Measurements from ENCODE around the gene PLEKHJ1.
A peak's percentile ranks its signal among the peaks of the same experiment; 100 is the strongest.

Gene PLEKHJ1

DNA sequence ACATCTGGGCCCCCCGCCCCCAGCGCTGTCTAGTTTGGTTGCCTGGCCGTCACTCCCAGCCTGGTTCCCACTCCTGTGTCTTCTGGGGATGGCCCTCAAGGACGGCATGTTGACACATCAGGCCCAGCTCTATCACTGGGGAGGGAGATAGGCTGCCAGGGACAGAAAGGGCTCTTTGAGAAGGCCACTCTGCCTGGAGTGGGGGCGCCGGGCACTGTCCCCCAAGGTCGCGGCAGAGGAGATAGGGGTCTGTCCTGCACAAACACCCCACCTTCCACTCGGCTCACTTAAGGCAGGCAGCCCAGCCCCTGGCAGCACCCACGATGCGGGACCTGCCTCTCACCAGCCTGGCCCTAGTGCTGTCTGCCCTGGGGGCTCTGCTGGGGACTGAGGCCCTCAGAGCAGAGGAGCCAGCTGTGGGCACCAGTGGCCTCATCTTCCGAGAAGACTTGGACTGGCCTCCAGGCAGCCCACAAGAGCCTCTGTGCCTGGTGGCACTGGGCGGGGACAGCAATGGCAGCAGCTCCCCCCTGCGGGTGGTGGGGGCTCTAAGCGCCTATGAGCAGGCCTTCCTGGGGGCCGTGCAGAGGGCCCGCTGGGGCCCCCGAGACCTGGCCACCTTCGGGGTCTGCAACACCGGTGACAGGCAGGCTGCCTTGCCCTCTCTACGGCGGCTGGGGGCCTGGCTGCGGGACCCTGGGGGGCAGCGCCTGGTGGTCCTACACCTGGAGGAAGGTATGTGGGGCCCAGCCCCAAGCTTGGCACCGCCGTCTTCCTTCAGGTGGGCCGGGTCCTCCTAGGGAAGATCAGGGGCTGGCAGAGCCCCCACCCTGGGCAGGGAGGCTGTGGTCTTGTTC is 13.1 kb upstream of the PLEKHJ1 start, which contains the start of gene AMH:
Gene AMH, plus strand, starts transcription at position 314 of the 857 bp plus-strand sequence. Its CDS starts 10 bp downstream, at position 324.
- no peak for DNase-seq

DNA sequence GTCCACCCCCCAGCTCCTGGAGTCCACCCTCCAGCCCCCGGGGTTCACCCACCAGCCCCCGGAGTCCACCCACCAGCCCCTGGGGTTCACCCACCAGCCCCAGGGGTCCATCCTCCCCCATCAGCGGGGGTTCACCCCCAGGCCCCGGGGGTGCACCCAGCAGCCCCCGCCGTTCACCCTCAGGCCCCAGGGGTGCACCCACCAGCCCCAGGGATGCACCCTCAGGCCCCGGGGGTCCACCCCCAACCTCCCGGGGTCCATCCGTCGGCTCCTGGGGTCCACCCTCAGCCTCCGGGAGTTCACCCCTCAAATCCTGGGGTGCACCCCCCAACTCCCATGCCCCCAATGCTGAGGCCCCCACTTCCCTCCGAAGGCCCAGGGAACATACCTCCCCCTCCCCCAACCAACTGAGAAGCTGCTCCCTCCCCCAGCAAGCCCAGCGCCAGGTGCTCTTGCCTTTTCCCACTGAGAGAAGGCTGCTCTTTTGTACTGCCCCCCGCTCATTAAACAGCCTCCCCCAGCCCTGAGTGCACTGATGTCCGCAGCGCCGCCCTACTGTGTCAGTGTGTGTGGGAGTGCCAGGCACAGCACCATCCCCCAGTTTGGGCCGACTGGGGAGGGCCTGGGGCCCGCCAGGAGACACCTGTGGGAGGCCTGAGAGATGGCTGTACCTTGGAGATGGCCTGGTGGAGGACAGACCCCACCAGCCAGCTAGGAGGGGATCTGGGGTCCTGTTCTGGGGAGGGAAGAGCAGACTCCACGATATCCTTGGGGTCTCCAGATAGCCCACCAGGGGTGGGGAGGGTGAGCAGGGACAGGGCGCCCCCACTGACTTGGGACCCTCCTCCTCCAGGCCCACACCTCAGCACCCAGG is 12.2 kb upstream of the PLEKHJ1 start:
- DNase-seq: no peak

DNA sequence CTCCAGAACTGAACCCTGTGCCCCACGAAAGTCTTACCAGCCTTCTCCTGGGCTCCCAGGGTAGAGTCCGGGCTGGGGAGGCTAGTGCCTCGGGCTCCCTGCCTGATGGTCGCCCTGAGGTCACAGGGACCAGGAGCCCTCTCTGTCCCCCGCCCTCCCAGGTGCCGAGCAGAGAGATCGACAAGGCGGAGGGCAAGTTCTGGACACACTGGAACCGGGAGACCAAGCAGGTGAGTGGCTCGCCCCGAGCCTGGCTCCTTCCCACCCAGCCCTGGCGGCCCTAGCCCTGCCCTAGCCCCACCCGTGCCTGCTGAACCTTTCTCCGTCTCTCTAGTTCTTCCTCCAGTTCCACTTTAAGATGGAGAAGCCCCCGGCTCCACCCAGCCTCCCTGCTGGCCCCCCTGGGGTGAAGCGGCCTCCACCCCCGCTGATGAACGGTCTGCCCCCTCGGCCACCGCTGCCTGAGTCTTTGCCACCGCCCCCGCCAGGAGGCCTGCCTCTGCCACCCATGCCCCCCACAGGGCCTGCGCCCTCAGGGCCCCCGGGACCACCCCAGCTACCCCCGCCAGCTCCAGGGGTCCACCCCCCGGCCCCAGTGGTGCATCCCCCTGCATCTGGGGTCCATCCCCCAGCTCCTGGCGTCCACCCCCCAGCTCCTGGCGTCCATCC is 11.4 kb upstream of the PLEKHJ1 start:
- no peak for DNase-seq

DNA sequence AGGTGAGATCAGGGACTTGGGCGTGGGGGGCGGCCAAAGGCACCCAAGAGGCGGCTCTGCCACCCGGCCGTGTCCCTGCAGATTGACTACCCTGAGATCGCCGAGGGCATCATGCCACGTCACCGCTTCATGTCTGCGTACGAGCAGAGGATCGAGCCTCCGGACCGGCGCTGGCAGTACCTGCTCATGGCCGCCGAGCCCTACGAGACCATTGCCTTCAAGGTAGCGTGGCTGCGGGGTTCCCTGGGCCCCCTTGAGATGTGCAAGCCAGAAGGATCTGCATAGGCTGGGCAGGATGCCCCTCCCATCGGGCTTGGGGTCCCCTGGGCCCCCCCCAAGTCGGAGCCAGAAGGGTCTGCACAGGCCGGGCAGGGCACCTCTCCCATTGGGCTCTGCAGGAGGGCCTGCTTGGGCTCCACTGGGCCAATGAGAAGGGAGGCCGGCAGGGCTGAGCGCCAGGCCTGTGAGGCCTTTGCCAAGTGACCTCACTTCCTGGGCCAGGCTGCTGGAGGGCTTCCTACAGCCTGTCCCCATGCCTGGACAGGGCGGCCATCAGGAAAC is 10.8 kb upstream of the PLEKHJ1 start:
- DNase-seq: no peak

DNA sequence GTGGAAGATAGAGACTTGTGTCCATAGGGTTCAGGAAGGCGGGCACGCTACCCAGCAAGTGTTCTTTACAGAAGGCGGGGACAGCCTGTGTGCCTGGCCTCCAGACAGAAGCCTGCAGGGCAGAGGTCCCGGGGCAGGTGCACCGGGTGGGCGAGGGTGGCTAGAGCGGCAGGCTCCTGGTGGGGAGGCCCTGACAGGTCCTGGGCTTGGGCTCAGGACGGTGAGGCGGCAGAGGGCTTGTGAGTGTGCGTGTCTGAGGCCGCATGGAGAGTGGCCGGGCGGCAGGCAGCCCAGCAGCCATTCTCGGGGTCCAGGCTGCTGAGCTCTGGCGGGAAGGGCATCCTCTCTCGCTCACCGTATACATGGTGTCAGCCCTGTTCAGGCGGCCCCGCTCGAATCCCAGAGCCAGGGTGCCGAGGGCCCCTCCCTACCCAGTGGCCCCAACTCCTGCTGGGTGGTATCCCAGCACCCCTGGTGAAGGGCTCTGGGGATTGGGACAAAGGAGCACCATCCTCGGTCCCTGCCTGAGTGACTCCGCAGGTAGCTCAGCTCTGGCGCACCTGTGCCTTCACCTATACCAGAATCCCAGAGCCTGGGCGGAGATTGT is 10.0 kb upstream of the PLEKHJ1 start:
- DNase-seq: no peak

DNA sequence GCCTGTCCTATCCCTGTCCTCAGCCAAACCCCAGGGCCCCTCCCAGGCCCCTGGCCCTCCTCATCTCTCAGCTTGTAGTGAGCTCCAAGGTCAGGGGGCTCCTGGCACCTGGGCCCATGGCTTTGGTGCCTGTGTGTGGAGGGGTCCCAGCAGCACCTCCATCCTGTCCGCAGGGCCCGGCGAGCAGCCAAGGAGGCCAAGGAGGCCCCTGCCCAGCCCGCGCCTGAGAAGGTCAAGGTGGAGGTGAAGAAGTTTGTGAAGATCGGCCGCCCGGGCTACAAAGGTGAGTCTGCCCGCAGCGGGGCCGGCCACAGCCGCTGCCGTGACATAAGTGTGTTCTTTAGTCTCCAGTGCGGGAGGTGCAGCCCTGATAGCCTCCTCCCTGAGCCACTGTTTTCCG is 9.1 kb upstream of the PLEKHJ1 start:
- no peak for DNase-seq

DNA sequence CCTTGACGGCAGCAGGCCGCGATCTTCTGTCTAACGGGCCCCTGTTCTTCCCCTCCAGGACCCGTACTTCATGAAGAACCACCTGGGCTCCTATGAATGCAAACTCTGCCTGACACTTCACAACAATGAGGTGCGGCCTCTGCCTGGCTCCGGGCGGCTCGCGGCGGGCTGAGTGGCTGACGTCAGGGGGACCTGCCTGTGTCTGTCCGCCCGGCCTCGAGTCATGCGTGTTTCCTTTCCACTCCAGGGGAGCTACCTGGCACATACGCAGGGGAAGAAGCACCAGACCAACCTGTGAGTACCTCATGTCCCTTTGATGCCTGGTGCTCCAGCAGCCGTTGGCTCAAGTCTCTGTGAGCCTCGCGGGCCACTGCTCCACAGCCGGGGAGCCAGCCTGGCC is 8.4 kb upstream of the PLEKHJ1 start:
- no peak for DNase-seq

DNA sequence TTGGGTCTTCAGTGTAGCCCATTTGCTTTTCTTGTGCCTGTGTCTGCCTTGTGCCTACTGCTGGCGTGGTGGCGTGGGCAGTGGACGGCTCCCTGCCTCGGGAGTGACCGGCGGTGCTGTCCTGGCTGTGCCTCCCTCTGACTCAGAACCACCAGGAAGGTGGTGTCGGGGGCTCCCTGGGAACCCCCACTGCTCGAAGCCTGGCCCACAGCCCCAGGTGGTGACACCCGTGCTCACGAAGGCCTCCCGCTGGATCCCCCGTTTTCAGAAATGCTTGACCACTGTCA is 7.9 kb upstream of the PLEKHJ1 start:
- DNase-seq: no peak

DNA sequence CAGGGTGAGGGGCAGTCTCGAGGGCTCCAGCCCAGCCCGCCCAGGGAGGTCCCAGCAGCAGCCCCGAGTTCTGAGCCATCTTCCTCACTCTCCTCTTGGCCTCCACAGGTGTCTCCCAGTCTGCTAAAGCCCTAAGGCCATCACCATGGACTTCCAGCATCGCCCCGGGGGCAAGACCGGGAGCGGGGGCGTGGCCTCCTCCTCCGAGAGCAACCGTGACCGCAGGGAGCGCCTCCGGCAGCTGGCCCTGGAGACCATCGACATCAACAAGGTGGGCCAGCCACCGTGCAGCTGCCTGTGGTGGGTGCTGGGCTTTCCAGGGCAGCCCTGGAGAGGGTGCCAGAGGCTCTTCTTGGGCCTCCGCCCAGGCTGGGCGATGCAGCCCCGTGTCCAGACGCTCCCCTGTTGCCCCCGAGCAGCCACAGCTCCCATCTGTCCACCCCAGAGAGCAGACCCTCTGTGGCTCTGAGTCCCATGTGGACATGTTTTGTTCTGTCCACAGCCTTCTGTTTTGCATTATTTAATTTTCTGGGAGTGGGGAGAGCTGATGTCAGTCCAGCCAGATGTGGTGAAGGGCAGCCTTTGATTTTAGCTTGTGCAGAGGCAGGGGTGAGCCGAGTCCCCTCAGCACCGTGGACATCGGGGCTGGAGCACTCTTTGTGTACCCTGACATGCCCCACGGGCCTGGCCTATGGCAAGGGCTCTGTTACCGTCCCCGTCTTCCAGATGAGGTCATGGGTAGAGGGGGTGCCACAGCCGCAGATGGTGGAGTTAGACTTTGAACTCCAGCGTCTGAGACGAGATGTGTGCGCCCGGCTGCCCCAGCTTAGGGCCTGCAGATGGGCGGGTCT is 7.4 kb upstream of the PLEKHJ1 start:
- no peak for DNase-seq

DNA sequence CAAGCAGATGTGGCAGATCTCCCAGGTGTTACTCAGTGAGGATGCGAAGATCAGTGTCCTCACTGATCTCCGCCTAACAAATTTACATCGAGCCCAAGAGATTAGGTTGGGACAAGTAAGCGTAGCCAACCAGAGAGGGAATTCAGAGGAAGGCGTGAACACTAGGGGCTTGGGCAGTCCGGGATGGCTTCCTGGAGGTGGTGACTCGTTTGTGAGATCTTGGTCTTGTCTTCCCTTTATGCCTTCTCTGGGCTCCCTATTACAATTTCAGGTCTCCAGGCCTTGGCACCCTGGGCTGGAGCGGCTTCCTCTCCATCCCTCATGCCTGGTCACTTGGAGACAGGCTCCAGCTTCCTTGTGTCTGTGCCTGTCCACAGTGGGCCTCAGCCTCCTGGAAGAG is 6.7 kb upstream of the PLEKHJ1 start:
- no peak for DNase-seq

DNA sequence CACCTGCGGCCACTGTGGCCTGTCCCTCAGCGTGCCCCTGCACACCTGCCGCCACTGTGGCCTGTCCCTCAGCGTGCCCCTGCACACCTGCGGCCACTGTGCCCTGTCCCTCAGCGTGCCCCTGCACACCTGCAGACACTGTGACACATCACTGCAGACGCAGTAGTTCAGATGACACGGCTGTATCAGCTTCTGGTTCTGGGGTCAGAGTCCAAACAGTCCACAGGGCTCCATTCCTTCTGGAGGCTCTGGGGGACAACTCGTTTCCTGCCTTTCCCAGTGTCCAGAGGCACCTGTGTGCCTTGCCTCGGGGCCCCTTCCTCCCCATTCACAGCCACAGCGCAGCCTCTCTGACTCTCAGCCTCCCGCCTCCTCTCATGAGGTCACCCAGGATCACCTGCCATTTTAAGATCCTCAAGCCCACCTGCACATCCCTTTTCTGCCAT is 6.0 kb upstream of the PLEKHJ1 start:
- DNase-seq: no peak

DNA sequence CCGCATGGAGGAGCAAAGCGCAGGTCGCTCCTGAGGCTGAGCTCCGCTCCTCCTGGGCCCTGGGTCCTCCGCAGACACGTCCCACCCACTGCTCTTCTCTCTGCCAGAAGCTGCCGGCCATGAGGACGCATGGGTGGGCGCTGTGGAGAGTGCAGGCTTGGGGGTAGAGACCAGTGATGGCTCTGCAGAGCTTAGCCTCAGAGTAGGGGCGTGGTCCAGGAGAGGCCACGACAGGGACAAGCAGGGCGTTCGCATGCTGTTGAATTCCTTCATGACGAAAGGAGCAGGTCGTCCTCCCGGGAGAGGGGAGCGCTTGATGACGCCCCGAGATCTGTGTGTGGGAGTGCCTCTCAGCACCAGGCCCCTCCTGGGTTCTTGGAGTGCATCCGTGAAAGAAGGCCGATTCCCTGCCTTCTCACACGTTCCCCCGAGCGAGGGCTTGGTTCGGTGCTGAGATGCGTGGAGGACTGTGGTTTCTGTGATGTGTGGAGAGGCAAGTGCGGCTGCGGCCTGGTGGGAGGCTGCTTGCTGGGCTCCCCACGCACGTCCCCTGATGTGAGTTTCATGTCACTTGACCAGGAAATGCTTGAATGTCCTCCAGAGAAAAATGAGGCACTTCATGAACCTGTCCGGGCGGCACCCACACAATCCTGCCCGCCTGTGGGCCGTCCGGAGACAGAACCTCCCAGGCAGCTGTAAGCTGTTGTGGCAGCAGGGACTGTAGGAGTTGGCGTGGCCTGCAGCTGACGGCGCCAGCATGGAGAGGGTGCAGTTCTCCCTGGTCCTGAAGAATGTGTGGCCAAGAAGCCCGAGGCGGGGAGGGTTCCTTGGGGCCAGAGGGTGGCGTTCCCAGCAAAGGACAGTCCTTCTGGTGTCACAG is 5.0 kb upstream of the PLEKHJ1 start:
- DNase-seq: no peak

DNA sequence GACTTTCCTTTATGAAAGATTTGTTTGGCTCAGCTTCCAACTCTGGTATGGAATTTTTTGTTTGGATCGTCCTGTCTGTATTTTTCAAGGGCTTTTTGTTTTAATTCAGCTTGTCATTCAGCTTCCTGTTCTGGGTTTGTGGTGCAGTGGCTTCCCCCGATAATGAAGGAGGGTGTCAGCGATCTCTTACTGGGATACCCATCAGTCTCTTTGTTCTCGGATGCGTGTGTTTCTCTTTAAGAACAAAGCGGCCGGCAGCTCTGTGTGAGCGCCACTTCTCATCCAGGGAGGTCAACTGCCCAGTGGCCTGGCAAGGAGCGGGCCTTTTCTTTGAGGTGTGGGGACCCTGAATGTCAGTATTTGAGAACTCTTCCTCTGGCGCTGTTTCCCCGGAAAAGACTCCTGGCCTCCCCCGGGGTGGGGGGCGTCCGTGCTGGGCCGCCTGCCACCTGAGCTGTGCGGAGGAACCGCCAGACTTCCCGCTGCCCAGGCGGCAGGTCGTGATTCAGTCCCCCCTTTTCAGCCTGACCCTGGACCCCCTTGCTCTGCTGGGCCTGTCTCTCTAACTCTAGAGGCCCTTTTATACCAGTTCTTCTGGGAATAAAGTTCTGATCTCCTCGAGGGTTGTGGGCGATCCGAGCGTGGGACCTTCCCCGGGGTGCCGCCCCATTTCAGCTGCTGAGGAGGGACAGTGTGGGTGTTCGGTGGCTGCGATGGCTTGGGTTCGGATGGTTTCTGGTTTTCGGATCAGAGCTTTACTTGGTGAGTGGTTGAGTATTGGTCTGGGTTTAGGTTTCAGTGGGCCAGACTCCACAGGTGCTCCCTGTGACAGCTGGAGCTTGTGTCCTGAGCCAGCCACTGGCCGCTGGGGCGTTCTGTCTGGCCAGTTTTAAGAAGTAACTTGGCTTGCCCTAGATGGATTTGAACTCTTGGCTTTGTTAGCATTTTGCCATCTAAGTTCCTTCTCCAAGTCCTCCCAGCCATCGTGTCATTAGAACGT is 3.9 kb upstream of the PLEKHJ1 start:
- peak; percentile 61 for DNase-seq

DNA sequence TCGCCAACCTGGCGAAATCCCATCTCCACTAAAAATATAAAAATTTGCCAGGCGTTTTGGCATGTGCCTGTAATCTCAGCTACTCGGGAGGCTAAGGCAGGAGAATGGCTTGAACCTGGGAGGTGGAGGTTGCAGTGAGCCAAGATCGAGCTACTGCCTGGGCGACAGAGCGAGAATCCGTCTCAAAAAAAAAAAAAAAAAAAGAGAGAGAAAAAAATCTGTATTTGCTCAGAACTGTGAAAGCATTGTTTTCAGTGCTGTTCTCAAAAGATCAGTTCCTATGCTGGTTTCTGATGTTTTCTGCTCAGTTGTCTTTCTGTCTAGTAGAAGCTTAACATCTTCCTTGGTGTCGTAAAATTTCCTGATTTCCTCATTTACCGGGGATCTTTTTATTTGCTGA is 3.0 kb upstream of the PLEKHJ1 start:
- no peak for DNase-seq

DNA sequence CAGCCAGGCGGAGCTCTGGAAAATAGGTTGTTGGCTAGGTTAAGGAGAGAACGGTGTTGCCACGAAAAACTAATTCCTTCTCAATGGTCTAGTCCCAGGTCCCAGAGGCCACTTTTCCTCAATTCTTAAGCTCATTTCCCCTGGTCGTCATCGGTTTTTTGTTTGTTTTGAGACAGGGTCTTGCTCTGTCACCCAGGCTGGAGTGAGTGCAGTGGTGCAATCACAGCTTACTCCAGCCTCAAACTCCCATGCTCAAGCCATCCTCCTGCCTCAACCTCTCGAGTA is 1.7 kb upstream of the PLEKHJ1 start:
- no peak for DNase-seq

DNA sequence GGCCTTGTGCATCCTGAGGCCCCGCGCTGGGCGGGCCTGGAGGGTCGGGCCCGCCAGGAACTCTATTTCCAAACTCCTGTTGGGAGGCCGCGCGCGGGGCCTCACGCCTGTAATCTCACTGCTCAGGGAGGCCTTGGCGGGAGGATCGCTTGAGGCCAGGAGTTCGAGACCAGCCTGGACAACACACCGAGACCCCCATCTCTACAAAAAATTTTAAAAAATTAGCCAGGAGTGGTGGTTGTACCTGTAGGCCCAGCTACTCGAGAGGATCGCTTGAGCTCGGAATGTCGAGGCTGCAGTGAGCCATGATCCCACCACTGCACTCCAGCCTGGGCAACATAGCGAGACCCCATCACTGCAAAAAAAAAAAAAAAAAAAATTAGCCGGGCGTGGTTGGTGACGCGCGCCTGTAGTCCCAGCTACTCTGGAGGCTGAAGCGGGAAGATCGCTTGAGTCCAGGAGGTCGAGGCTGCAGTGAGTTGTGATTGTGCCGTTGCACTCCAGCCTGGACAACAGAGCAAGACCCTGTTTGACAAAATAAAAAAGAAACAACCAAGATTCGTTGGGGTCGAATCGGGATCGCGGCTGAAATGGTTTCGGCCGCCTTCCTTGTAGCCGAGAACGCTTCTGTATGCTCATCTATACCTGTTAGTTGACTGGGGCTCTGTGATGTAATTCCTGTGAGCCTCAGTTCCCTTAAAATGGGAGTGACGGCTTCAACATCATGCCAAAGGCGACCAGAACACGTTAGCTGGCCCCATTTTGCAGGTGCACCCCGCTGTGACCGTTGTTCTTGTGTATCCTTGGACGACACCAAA is 1.1 kb upstream of the PLEKHJ1 start:
- DNase-seq: no peak

DNA sequence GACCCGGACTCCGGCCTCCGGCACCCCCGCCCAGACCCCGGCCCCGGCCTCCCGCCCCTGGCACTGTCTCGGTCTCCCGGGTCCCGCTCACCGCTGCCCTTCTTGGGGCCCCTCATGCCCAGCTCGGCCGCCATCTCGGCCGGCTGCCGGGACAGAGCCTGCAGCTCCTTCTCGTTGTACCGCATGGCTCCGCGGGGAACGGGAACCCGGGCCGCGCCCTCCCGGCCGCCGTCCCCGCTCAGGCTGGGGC is 140 bp downstream of the PLEKHJ1 start:
- DNase-seq: no peak

DNA sequence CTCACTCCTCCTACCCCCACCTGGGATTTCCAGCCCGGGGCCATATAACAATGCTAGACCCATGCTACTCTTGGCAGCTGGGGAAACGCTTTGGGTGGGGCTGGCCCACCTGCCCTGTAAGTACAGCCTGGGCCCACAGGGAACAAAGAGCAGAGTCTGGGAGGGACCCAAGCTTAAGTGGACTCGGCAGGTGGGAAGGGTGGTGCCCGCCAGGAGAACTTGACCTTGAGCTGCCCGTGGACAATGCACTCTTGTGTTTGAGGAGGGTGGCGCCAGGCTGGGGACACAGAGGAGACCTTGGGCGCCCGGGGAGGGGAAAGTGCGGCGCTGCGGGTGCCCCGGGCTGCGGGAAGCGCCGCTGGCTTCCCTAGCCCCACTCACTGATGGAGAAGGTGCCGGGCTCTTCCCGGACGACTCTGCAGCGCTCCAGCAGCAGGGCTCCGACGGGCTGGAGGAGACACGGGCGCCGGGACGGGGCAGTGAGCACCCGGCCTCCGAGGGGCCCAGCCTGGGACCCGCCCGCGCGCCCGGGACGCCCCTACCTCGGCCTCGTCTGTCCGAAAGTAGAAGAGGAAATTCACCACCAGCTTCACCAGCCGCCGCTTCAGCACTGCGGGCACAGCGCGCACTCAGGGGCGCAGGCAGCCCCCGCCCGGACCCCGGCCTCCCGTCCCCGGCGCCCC is 607 bp downstream of the PLEKHJ1 start:
- DNase-seq: no peak

DNA sequence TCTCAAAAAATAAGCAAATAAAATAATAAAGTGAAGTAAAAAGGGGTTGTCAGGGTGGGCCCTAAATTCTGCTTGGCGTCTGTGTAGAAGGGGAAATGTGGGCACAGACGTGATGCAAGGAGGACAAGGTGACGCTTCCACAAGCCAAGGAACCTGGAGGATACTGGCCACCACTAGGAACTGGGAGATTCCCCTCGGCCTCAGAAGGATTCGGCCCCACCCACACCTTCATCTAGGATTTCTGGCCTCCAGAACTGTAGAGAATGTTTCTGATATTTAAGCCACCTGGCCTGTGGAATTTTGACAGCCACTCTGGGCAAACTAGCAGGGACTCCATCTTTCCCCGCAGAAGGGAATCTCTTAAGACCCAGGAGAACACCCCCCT is 1.1 kb downstream of the PLEKHJ1 start:
- no peak for DNase-seq
